GM19372 (cell line): Measurements from ENCODE around the gene BSPRY.
"Not testable (repeated sequence)": the region's sequence is repeated elsewhere in the genome, so short reads cannot be mapped to it uniquely, and the experiment has no call there.

ENCODE experiments used
- ATAC-seq: cut with Tn5 transposase; IDR thresholded peaks from one replicate; pipeline ENCODE4 v1.9.1; 2021; ENCODE audit warnings: mild to moderate bottlenecking, low read depth, moderate library complexity; ENCODE audit not compliant: unreplicated experiment

Gene BSPRY

GRCh38 chr9:113340011-113340699 lies 9.2 kb upstream of the BSPRY start, which contains the start of gene WDR31:
WDR31 (minus strand) TSS chr9:113340275; CDS start chr9:113332022, 8,253 bp downstream.
- ATAC-seq = peak; percentile 100

- ATAC-seq = no peak
Observed at GRCh38 chr9:113341712-113342410, 7.5 kb upstream of the BSPRY start.

- no peak for ATAC-seq
Observed at GRCh38 chr9:113343732-113344231, 5.6 kb upstream of the BSPRY start.

GRCh38 chr9:113345190-113345589 lies 4.2 kb upstream of the BSPRY start:
- ATAC-seq = no peak

- no peak for ATAC-seq
Observed at GRCh38 chr9:113345671-113346070, 3.7 kb upstream of the BSPRY start.

GRCh38 chr9:113348437-113348836 lies 904 bp upstream of the BSPRY start:
- ATAC-seq = no peak

- ATAC-seq = no peak
Observed at GRCh38 chr9:113349066-113349444, 286 bp upstream of the BSPRY start.

GRCh38 chr9:113350107-113350661 lies 843 bp downstream of the BSPRY start:
- no peak for ATAC-seq

GRCh38 chr9:113350937-113351336 lies 1.6 kb downstream of the BSPRY start:
- no peak for ATAC-seq

- no peak for ATAC-seq
Observed at GRCh38 chr9:113352006-113352405, 2.7 kb downstream of the BSPRY start.

GRCh38 chr9:113352411-113352810 lies 3.1 kb downstream of the BSPRY start:
- ATAC-seq = no peak

GRCh38 chr9:113355040-113355596 lies 5.8 kb downstream of the BSPRY start:
- no peak for ATAC-seq

GRCh38 chr9:113356686-113357292 lies 7.4 kb downstream of the BSPRY start:
- no peak for ATAC-seq

- no peak for ATAC-seq
Observed at GRCh38 chr9:113359385-113359784, 10.0 kb downstream of the BSPRY start.

GRCh38 chr9:113360242-113360842 lies 11.0 kb downstream of the BSPRY start:
- no peak for ATAC-seq

- ATAC-seq = no peak
Observed at GRCh38 chr9:113361304-113362018, 12.1 kb downstream of the BSPRY start.

- no peak for ATAC-seq
Observed at GRCh38 chr9:113363336-113363735, 14.0 kb downstream of the BSPRY start.

- no peak for ATAC-seq
Observed at GRCh38 chr9:113364951-113365350, 15.6 kb downstream of the BSPRY start.

GRCh38 chr9:113365652-113366051 lies 16.3 kb downstream of the BSPRY start:
- not testable (repeated sequence) for ATAC-seq
